ENCODE results near the gene CDSN.

DNA sequence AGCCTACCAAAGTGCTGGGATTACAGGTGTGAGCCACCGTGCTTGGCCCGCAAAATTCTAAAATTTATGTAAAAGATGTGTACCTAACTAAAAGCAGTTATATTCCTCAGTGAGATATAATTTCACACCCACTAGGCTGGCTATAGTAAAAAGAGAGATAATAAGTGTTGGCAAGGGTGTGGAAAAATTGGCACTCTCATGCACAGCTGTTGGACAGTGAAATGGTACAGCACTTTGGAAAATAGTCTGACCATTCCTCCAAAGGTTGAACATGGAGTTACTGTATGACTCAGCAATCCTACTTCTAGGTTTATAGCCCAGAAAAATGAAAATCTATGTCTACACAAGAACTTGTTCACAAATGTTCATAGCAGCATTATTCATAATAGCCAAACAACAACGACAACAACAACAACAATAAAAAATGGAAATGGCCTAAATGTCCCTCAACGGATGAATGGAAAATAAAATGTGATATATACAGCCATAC is 21.8 kb downstream of the CDSN start:
- TF ChIP-seq POLR2AphosphoS5 (IDR thresholded peaks at IDR 0.05; ENCODE audit: low read depth, low read length) (no peak), TAF1 (IDR thresholded peaks at IDR 0.05; ENCODE audit: borderline replicate concordance, insufficient read depth, low read length) (no peak)

All from PFSK-1 (cell line).